ENCODE results near the gene USH2A.
"Not testable (repeated sequence)": the region's sequence is repeated elsewhere in the genome, so short reads cannot be mapped to it uniquely, and the experiment has no call there.

The USH2A gene

GRCh38 chr1:216169351-216169750 lies 253.9 kb downstream of the USH2A start:
- in situ Hi-C loops (cut with MboI; ENCODE audit: low pct_unique_long_range_greater_than_20kb, low sequenced_read_pairs, unreplicated experiment): no loop called here
- TF ChIP-seq, protein P1, sequence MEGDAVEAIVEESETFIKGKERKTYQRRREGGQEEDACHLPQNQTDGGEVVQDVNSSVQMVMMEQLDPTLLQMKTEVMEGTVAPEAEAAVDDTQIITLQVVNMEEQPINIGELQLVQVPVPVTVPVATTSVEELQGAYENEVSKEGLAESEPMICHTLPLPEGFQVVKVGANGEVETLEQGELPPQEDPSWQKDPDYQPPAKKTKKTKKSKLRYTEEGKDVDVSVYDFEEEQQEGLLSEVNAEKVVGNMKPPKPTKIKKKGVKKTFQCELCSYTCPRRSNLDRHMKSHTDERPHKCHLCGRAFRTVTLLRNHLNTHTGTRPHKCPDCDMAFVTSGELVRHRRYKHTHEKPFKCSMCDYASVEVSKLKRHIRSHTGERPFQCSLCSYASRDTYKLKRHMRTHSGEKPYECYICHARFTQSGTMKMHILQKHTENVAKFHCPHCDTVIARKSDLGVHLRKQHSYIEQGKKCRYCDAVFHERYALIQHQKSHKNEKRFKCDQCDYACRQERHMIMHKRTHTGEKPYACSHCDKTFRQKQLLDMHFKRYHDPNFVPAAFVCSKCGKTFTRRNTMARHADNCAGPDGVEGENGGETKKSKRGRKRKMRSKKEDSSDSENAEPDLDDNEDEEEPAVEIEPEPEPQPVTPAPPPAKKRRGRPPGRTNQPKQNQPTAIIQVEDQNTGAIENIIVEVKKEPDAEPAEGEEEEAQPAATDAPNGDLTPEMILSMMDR (IDR thresholded peaks at IDR 0.05; ENCODE audit: extremely low read depth, insufficient read depth, missing control alignments): no peak
- DNase-seq (ENCODE audit: low spot score): no peak

DNA sequence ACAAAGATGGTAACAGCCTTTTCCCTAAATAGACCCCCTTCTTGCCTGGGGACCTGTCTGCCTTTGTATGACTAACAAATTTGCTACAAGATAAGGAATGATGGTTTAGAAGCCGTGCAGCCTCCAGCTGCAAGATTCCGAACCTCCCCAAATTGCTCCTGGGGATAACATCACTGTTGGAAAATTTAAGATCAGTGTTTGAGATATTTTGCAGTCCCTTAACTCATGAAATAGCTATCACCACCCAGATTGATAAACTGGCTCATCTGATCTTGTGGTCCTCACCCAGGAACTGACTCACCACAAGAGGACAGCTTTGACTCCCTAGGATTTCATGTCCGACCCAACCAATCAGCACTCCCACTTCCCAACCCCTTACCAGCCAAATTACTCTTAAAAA lies 254.7 kb downstream of the USH2A start:
- TF ChIP-seq, protein P1 (IDR thresholded peaks at IDR 0.05; ENCODE audit: extremely low read depth, insufficient read depth, missing control alignments): no peak
- in situ Hi-C loops (cut with MboI; ENCODE audit: low pct_unique_long_range_greater_than_20kb, low sequenced_read_pairs, unreplicated experiment): no loop called here
- no peak for DNase-seq (ENCODE audit: low spot score)

GRCh38 chr1:216154063-216154462 lies 269.2 kb downstream of the USH2A start:
- in situ Hi-C loops (cut with MboI; ENCODE audit: low pct_unique_long_range_greater_than_20kb, low sequenced_read_pairs, unreplicated experiment): no loop called here
- TF ChIP-seq, protein P1 (IDR thresholded peaks at IDR 0.05; ENCODE audit: extremely low read depth, insufficient read depth, missing control alignments): no peak
- no peak for DNase-seq (ENCODE audit: low spot score)

DNA sequence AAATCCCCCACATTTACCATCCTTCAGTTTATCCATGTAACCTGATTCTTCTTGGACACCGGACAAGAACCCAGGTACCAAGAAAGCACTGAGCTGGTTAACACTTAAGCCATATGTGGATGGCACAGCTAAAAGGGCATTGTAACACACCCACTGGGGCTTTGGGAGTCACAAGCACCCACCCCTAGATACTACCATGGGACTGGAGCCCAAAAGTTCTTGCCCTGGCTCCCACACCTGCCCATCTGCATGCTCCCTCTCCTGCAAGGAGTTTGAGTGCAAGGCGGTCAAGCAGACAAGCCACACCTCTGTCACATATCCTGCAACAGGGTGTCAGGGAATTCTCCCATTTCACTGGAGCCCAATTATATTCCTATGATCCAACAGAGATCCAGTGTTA lies 270.1 kb downstream of the USH2A start:
- in situ Hi-C loops (cut with MboI; ENCODE audit: low pct_unique_long_range_greater_than_20kb, low sequenced_read_pairs, unreplicated experiment): no loop called here
- TF ChIP-seq, protein P1 (IDR thresholded peaks at IDR 0.05; ENCODE audit: extremely low read depth, insufficient read depth, missing control alignments): no peak
- no peak for DNase-seq (ENCODE audit: low spot score)

- DNase-seq (ENCODE audit: low spot score); in situ Hi-C loops (cut with MboI; ENCODE audit: low pct_unique_long_range_greater_than_20kb, low sequenced_read_pairs, unreplicated experiment): not testable (repeated sequence)
These were observed 277.7 kb downstream of the USH2A start for GRCh38 chr1:216145451-216146018.

DNA sequence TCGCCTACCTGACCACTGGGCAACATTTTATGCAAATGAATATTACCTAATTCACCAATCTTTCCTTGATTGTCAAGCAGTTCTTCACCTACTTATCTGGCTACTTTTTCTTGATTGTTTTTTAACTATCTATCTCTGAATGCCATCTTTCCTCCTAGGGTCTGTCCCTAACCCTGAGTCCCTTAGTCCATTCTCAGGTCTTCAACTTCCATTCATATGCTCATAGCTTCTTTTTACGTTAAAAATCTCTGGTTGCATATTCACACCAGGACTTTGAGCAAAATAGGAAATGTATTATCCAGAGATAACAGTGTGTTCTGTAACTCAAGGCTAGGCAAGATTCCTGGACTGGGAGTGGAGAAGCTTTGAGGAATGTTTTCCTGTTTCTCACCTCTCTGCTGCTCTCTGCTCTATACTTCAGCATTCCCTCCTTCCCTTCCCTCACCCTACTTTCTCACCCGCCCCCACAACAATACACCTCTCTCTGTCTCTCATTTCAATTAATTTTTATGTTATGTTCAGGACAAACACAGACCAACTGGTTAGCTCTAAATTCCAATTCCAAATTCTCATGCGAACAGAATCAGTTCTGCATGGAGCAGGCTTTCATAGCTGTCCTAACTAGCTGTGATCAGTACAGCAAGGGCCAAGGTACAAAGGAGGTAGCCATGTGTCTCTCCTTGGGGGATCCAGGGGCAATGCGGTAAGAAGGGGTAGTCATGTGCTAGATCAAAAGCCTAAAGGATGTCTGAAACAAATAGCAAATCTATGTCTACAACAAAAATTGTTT lies 278.4 kb downstream of the USH2A start:
- DNase-seq (ENCODE audit: low spot score): peak; percentile 2

GRCh38 chr1:216142921-216143320 lies 280.3 kb downstream of the USH2A start:
- DNase-seq (ENCODE audit: low spot score): no peak
- in situ Hi-C loops (cut with MboI; ENCODE audit: low pct_unique_long_range_greater_than_20kb, low sequenced_read_pairs, unreplicated experiment): no loop called here
- TF ChIP-seq, protein P1 (IDR thresholded peaks at IDR 0.05; ENCODE audit: extremely low read depth, insufficient read depth, missing control alignments): no peak

More for the DNA sequence above, 278.4 kb downstream of the USH2A start:
- in situ Hi-C loops (cut with MboI; ENCODE audit: low pct_unique_long_range_greater_than_20kb, low sequenced_read_pairs, unreplicated experiment): no loop called here
- TF ChIP-seq, protein P1 (IDR thresholded peaks at IDR 0.05; ENCODE audit: extremely low read depth, insufficient read depth, missing control alignments): no peak
